H9 (cell line): ENCODE results near the gene RILPL2. TPM values are rescaled to one million over a fixed set of nuclear protein-coding genes. Genes with fewer than 3 reads are reported as not detected.

ENCODE experiments used
- DNase-seq: peaks from one replicate; pipeline ENCODE4 v3.0.0-alpha.2; 2017
- H2AFZ ChIP-seq: one replicate; pipeline ENCODE4 v1.6.1; 2013; ENCODE audit warnings: mild to moderate bottlenecking, low read length, control low read depth, moderate library complexity
- H2AK5ac ChIP-seq: 2 replicates; pipeline ENCODE4 v1.6.1; 2013; ENCODE audit warnings: low read length, control low read depth, mixed read lengths; ENCODE audit not compliant: insufficient read length
- H2BK120ac ChIP-seq: one replicate; pipeline ENCODE4 v1.6.1; 2013; ENCODE audit warnings: low read depth, mild to moderate bottlenecking, low read length, control low read depth, inconsistent platforms; ENCODE audit not compliant: poor library complexity, severe bottlenecking
- H2BK12ac ChIP-seq: 2 replicates; pipeline ENCODE4 v1.6.1; 2013; ENCODE audit warnings: low read length, control low read depth, mixed read lengths, low read depth; ENCODE audit not compliant: insufficient read length
- H2BK15ac ChIP-seq: 2 replicates; pipeline ENCODE4 v1.6.1; 2013; ENCODE audit warnings: low read depth, low read length, control low read depth
- H2BK20ac ChIP-seq: one replicate; pipeline ENCODE4 v1.6.1; 2013; ENCODE audit warnings: low read depth, mild to moderate bottlenecking, low read length, control low read depth, inconsistent platforms; ENCODE audit not compliant: poor library complexity, severe bottlenecking
- H2BK5ac ChIP-seq: 2 replicates; pipeline ENCODE4 v1.6.1; 2013; ENCODE audit warnings: low read length, control low read depth, mixed read lengths; ENCODE audit not compliant: insufficient read length
- H3K14ac ChIP-seq: 2 replicates; pipeline ENCODE4 v1.6.1; 2013; ENCODE audit warnings: low read length, control low read depth; ENCODE audit not compliant: insufficient read depth
- H3K18ac ChIP-seq: 2 replicates; pipeline ENCODE4 v1.6.1; 2013; ENCODE audit warnings: low read depth, mild to moderate bottlenecking, mixed read lengths, low read length, control low read depth; ENCODE audit not compliant: insufficient read length
- H3K23ac ChIP-seq: 2 replicates; pipeline ENCODE4 v1.6.1; 2013; ENCODE audit warnings: low read length, control low read depth, mixed read lengths, low read depth; ENCODE audit not compliant: insufficient read length
- H3K23me2 ChIP-seq: 2 replicates; pipeline ENCODE4 v1.6.1; 2013; ENCODE audit warnings: low read depth, mild to moderate bottlenecking, mixed read lengths, low read length, control low read depth; ENCODE audit not compliant: insufficient read length, poor library complexity, severe bottlenecking
- H3K27ac ChIP-seq: 2 replicates; pipeline ENCODE4 v1.5.1; 2013; ENCODE audit warnings: low read length, control low read depth, mixed read lengths, low read depth; ENCODE audit not compliant: insufficient read length
- H3K27me3 ChIP-seq: 2 replicates; pipeline ENCODE4 v1.6.1; 2013; ENCODE audit warnings: low read length, control low read depth, inconsistent platforms; ENCODE audit not compliant: insufficient read depth
- H3K4ac ChIP-seq: 2 replicates; pipeline ENCODE4 v1.6.1; 2013; ENCODE audit warnings: low read depth, mild to moderate bottlenecking, control low read depth, inconsistent platforms, low read length, moderate library complexity
- H3K4me1 ChIP-seq: 2 replicates; pipeline ENCODE4 v1.6.1; 2013; ENCODE audit warnings: low read length, control low read depth, inconsistent platforms; ENCODE audit not compliant: insufficient read depth
- H3K4me2 ChIP-seq: 2 replicates; pipeline ENCODE4 v1.6.1; 2013; ENCODE audit warnings: low read length, control low read depth, mixed read lengths; ENCODE audit not compliant: insufficient read length, insufficient read depth
- H3K56ac ChIP-seq: 2 replicates; pipeline ENCODE4 v1.6.1; 2013; ENCODE audit warnings: low read depth, mild to moderate bottlenecking, mixed read lengths, low read length, control low read depth; ENCODE audit not compliant: insufficient read length
- H3K79me1 ChIP-seq: 2 replicates; pipeline ENCODE4 v1.6.1; 2013; ENCODE audit warnings: low read depth, mild to moderate bottlenecking, moderate library complexity, low read length, control low read depth, inconsistent platforms; ENCODE audit not compliant: insufficient read depth, poor library complexity, severe bottlenecking
- H3K79me2 ChIP-seq: 2 replicates; pipeline ENCODE4 v1.6.1; 2013; ENCODE audit warnings: low read length, control low read depth, inconsistent platforms; ENCODE audit not compliant: insufficient read depth
- H3K9ac ChIP-seq: 2 replicates; pipeline ENCODE4 v1.6.1; 2013; ENCODE audit warnings: low read length, control low read depth, mixed read lengths; ENCODE audit not compliant: insufficient read length; ENCODE audit errors: extremely low read depth
- H3K9me3 ChIP-seq: one replicate; pipeline ENCODE4 v1.6.1; 2013; ENCODE audit warnings: low read depth, low read length, inconsistent platforms; ENCODE audit not compliant: control insufficient read depth
- H3T11ph ChIP-seq: one replicate; pipeline ENCODE4 v1.6.1; 2013; ENCODE audit warnings: mild to moderate bottlenecking, low read length, control low read depth, inconsistent platforms
- H4K20me1 ChIP-seq: one replicate; pipeline ENCODE4 v1.6.1; 2013; ENCODE audit not compliant: control insufficient read depth, insufficient read length, insufficient read depth
- H4K5ac ChIP-seq: 2 replicates; pipeline ENCODE4 v1.6.1; 2013; ENCODE audit warnings: low read depth, mild to moderate bottlenecking, mixed read lengths, low read length, control low read depth; ENCODE audit not compliant: insufficient read length
- H4K8ac ChIP-seq: replicated peaks from 2 replicates; pipeline ENCODE4 v1.6.1; 2013; ENCODE audit warnings: low read length, control low read depth, mixed read lengths, low read depth; ENCODE audit not compliant: insufficient read length
- H4K91ac ChIP-seq: 2 replicates; pipeline ENCODE4 v1.6.1; 2013; ENCODE audit warnings: low read depth, mild to moderate bottlenecking, moderate library complexity, mixed read lengths, low read length, control low read depth; ENCODE audit not compliant: insufficient read length
- H3K27ac Mint-ChIP-seq, 3 experiments: 2 replicates in 2 of 3; 3 replicates in 1 of 3; pipeline ENCODE4 v1.8.0; 2020 to 2021; ENCODE audit warnings: mixed read lengths in 3 of 3, mild to moderate bottlenecking in 1 of 3, moderate library complexity in 1 of 3
- H3K27me3 Mint-ChIP-seq: 2 replicates; pipeline ENCODE4 v1.8.0; 2021; ENCODE audit warnings: low read depth, mild to moderate bottlenecking, moderate library complexity, mixed read lengths
- H3K36me3 Mint-ChIP-seq, 3 experiments: 2 replicates in 2 of 3; 3 replicates in 1 of 3; pipeline ENCODE4 v1.8.0; 2020 to 2021; ENCODE audit warnings: low read depth in 3 of 3, mixed read lengths in 3 of 3; ENCODE audit not compliant: insufficient read depth in 1 of 3
- H3K4me1 Mint-ChIP-seq, 2 experiments: 2 replicates each; pipeline ENCODE4 v1.8.0; 2020; ENCODE audit warnings: mixed read lengths in 2 of 2
- H3K4me3 Mint-ChIP-seq, 2 experiments: 2 replicates in 1 of 2; 3 replicates in 1 of 2; pipeline ENCODE4 v1.8.0; 2020 to 2021; ENCODE audit warnings: mild to moderate bottlenecking in 2 of 2, mixed read lengths in 2 of 2, moderate library complexity in 1 of 2
- H3K9me3 Mint-ChIP-seq, 2 experiments: 2 replicates in 1 of 2; 3 replicates in 1 of 2; pipeline ENCODE4 v1.8.0; 2020; ENCODE audit warnings: mild to moderate bottlenecking in 2 of 2, mixed read lengths in 2 of 2, moderate library complexity in 1 of 2
- CTCF ChIP-seq: fragments of 200-600 bp; sonication (generic); conservative IDR thresholded peaks from 3 replicates; pipeline ENCODE4 v1.8.0; 2021; ENCODE audit warnings: antibody characterized with exemption, mild to moderate bottlenecking
- WGBS: extraction: QIAGEN DNeasy Blood & Tissue Kit; methylation state at CpG from one replicate; pipeline ENCODE4 v1.1.7; 2013; ENCODE audit warnings: missing lambda C conversion rate, low lambda C conversion rate, mixed read lengths; ENCODE audit not compliant: insufficient read length; ENCODE audit errors: extremely low coverage; 5-methylcytosine and 5-hydroxymethylcytosine counted together
- total RNA-seq: library from RNA; stranded (reverse); gene quantifications from 2 replicates; pipeline ENCODE4 v1.2.1, GENCODE V29; 2021

RILPL2 gene
- total RNA-seq, 1 experiment from 2014 or later = 1.4 TPM

- H3K27me3 ChIP-seq = no peaks in the 10 kb centered on the region
- H3K14ac ChIP-seq = no peak overlapping the region
- no peak overlapping the region for H2BK15ac ChIP-seq
- Mint-ChIP-seq H3K27me3 (no peaks in the 10 kb centered on the region), H3K4me3 (no peak overlapping the region), H3K27ac (peak overlapping the region in 2 of 3 experiments; percentile 19 to 94; a peak in 3 of 7 replicates), H3K9me3 (no peaks in the 10 kb centered on the region), H3K36me3 (peaks cover 2 to 21% (median 21%) of the 10 kb centered on the region in 3 experiments; a peak in 5 of 7 replicates), H3K4me1 (no peaks in the 10 kb centered on the region)
- no peak overlapping the region for H3K9ac ChIP-seq
- no peak for DNase-seq
- H4K91ac ChIP-seq = no peak overlapping the region
- H2BK5ac ChIP-seq = no peak overlapping the region
- H3K56ac ChIP-seq = no peak overlapping the region
- H3K4me2 ChIP-seq = no peak overlapping the region
- H3K18ac ChIP-seq = no peak overlapping the region
- H3K9me3 ChIP-seq = no peaks in the 10 kb centered on the region
- no peak overlapping the region for H4K8ac ChIP-seq
- no peaks in the 10 kb centered on the region for H3K4me1 ChIP-seq
- H4K20me1 ChIP-seq = no peaks in the 10 kb centered on the region
- no peak overlapping the region for H3K23ac ChIP-seq
- no peak overlapping the region for H2AK5ac ChIP-seq
- H2AFZ ChIP-seq = no peak overlapping the region
- no peak overlapping the region for H3T11ph ChIP-seq
- WGBS = no CpG with 5 or more reads among the region's 13 CpGs
- no peaks in the 10 kb centered on the region for H3K79me2 ChIP-seq
- H3K4ac ChIP-seq = no peak overlapping the region
- no peak overlapping the region for H2BK20ac ChIP-seq
- H2BK12ac ChIP-seq = no peak overlapping the region
- no peak overlapping the region for H4K5ac ChIP-seq
- no peak for TF ChIP-seq CTCF
- H3K23me2 ChIP-seq = no peaks in the 10 kb centered on the region
- H3K27ac ChIP-seq = no peak overlapping the region
- H3K79me1 ChIP-seq = no peaks in the 10 kb centered on the region
- H2BK120ac ChIP-seq = no peak overlapping the region
Observed at GRCh38 chr12:123474485-123475245, 38.2 kb upstream of the RILPL2 start.
